Heart right ventricle (tissue), 16 donors: ENCODE results near the gene RNU2-63P. TPM values are rescaled to one million over a fixed set of nuclear protein-coding genes. Genes with fewer than 3 reads are reported as not detected.

Experiments used
- ATAC-seq, 8 donors: fragments of 200-7000 bp; cut with Tn5 transposase; one replicate each; pipeline ENCODE4 v1.9.1; 2020; ENCODE audit warnings: mild to moderate bottlenecking in 8 of 8, moderate library complexity in 8 of 8, moderate number of reproducible peaks in 1 of 8
- DNase-seq, 2 donors: peaks; one replicate each; pipeline ENCODE4 v3.0.0-alpha.2; 2020
- H3K27ac ChIP-seq, 10 donors: fragments of 200-600 bp; sonication (generic) in 2 of 10; one replicate each; pipeline versions ENCODE4 v1.5.0 to v1.8.0; 2020 to 2022; ENCODE audit warnings: mild to moderate bottlenecking in 3 of 10
- H3K27me3 ChIP-seq, 7 donors: fragments of 200-600 bp; one replicate each; pipeline ENCODE4 v1.8.0; 2021 to 2022; ENCODE audit warnings: mild to moderate bottlenecking in 2 of 7
- H3K36me3 ChIP-seq, 9 donors: fragments of 200-600 bp; sonication (generic) in 1 of 9; one replicate each; pipeline versions ENCODE4 v1.5.0 to v1.8.0; 2020 to 2022; ENCODE audit warnings: mild to moderate bottlenecking in 2 of 9
- H3K4me1 ChIP-seq, 9 donors: fragments of 200-600 bp; sonication (generic) in 1 of 9; one replicate each; pipeline versions ENCODE4 v1.5.0 to v1.8.0; 2020 to 2022; ENCODE audit warnings: mild to moderate bottlenecking in 4 of 9
- H3K4me3 ChIP-seq, 10 donors: fragments of 200-600 bp; sonication (generic) in 2 of 10; one replicate each; pipeline versions ENCODE4 v1.5.0 to v1.8.0; 2020 to 2022; ENCODE audit warnings: mild to moderate bottlenecking in 7 of 10, moderate library complexity in 2 of 10
- H3K9me3 ChIP-seq, 11 donors: fragments of 200-600 bp in 10 of 11; sonication (generic) in 2 of 11; one replicate each; pipeline versions ENCODE4 v1.5.0 to v1.8.0; 2013 to 2022; ENCODE audit warnings: mild to moderate bottlenecking in 2 of 11, control low read depth in 1 of 11, moderate library complexity in 1 of 11
- WGBS, 2 donors: extraction: QIAGEN DNeasy Blood & Tissue Kit; methylation state at CpG; one replicate each; pipeline ENCODE4 v1.1.7; 2013; ENCODE audit warnings: inconsistent platforms in 1 of 2; 5-methylcytosine and 5-hydroxymethylcytosine counted together
- intact Hi-C, 10 donors: fragments of 100-400 bp; cut with DNase I; formaldehyde crosslinking; loops; one replicate each; pipeline versions ENCODE4 v1.11.1 to v1.14.2; 2022
- polyA plus RNA-seq, 2 donors: library from polyadenylated mRNA; stranded (reverse); fragments of 200-250 nt; gene quantifications; one replicate each; pipeline ENCODE4 v1.2.3, GENCODE V29; 2013
- total RNA-seq, 10 donors: library from RNA; stranded (reverse); fragmentation: NEBNext Ultra II Directional in 3 of 10; extraction: Animal tissue kit (Norgen Biotek cat#: 25700) in 3 of 10; gene quantifications; one replicate each; pipeline versions ENCODE4 v1.2.1 to v1.2.4, GENCODE V29; 2021 to 2023
- TF ChIP-seq, protein P1 (sequence below), 9 donors: fragments of 200-600 bp; sonication (generic) in 2 of 9; IDR thresholded peaks; one replicate each; pipeline versions ENCODE4 v1.5.0 to v1.8.0; 2021 to 2022; ENCODE audit warnings: antibody characterized with exemption in 9 of 9, mild to moderate bottlenecking in 5 of 9, moderate library complexity in 1 of 9
- donor health status: Arrhythmogenic right ventricular cardiomyopathy.
- donor health status: ischemic (EF 13 %, LVEDD 7.1; RV severe dilation, severe dysfunction).
- donor health status: healthy with polysubstance abuse.
- donor health status: DM: no; HTN: yes; CAD: no.
- donor health status: DM: no; HTN: no; CAD: no.
- donor health status: ischemic (EF 25% LVEDD 6.9; RV normal size, moderate dysfunction).
- donor health status: ischemic (EF 25% LVEDD 5.7; RV mildly dilated, moderate dysfunction).
- donor health status: healthy.
- donor health status: DM: yes; HTN: yes; CAD: no.
- donor health status: Ischemic cardiomyopathy.
- donor health status: ischemic (EF 35%, LVEDD 5.7; RV mildly dilated, moderate dysfunction).
- donor health status: nonischemic (EF 11% LVEDD 7.7; RV severe dilation, severe dysfunction).
- donor health status: DM: yes; HTN: yes; CAD: no.
- donor health status: PGD.
- donor health status: ischemic (EF 29% LVEDD 5.4; RV normal size, mild dysfunction).
- donor health status: nonischemic (EF 23%, LVEDD 6.1; RV moderate dilation, normal function).

RNU2-63P gene
- total and polyA plus RNA-seq, 12 donors = 4.0 to 7.0 TPM; not detected in 10

DNA sequence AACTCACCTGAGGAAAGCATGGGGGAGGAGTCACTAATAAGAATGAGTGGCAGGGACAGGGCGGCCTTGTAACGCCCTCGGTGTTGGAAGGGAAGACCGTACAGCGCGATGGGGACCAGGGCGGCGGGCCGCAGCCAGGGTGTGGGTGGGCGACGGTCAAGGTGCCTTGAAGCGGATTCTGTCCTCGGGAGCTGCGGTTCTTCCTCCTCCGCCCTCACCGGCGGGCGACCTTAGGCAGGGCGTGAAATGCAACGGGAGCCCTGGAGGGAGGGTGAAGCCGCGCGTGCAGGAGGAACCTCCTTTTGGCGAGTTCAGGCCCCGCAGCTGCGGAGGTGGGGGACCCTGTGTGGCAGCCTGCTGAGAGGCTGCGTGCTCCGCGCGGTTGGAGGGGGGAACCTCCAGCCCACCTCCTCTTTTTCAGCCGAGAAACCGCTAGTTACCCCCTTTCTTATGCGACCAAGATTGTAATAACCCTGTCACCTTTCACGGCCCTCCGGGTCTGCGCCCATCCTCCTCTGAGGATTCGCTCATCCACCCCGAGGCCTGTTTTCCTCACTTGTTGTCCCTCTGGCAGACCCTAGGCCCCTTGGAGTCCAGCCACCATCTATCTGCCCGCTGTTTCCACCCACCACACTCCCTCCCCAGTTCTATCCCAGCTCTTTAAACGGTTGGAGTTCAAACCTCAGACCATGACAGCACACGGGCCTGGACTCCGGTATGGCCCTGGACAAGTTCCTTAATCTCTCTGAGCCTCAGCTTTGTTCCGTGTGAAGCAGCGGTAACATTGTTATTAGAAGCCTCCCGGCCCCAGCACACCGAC lies 823 bp upstream of the RNU2-63P start:
- TF ChIP-seq, protein P1, sequence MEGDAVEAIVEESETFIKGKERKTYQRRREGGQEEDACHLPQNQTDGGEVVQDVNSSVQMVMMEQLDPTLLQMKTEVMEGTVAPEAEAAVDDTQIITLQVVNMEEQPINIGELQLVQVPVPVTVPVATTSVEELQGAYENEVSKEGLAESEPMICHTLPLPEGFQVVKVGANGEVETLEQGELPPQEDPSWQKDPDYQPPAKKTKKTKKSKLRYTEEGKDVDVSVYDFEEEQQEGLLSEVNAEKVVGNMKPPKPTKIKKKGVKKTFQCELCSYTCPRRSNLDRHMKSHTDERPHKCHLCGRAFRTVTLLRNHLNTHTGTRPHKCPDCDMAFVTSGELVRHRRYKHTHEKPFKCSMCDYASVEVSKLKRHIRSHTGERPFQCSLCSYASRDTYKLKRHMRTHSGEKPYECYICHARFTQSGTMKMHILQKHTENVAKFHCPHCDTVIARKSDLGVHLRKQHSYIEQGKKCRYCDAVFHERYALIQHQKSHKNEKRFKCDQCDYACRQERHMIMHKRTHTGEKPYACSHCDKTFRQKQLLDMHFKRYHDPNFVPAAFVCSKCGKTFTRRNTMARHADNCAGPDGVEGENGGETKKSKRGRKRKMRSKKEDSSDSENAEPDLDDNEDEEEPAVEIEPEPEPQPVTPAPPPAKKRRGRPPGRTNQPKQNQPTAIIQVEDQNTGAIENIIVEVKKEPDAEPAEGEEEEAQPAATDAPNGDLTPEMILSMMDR (IDR thresholded peaks at IDR 0.05) = no peak
- Histone ChIP-seq H3K27ac (peak overlapping the region in 4 of 10 donors; percentile 51 to 92 (median 74)), H3K27me3 (no peaks in the 10 kb centered on the region), H3K4me3 (peak overlapping the region; percentile 12 to 86 (median 64)), H3K4me1 (peaks cover 0 to 13% (median 0%) of the 10 kb centered on the region in 9 donors), H3K36me3 (no peaks in the 10 kb centered on the region), H3K9me3 (no peaks in the 10 kb centered on the region)
- intact Hi-C loops = no loop called here
- peak in 1 of 2 donors; percentile 42 for DNase-seq
- peak; percentile 34 to 83 (median 73) for ATAC-seq
- 27% methylated on average over 45 to 46 of the region's 46 CpGs for WGBS, 2 donors

DNA sequence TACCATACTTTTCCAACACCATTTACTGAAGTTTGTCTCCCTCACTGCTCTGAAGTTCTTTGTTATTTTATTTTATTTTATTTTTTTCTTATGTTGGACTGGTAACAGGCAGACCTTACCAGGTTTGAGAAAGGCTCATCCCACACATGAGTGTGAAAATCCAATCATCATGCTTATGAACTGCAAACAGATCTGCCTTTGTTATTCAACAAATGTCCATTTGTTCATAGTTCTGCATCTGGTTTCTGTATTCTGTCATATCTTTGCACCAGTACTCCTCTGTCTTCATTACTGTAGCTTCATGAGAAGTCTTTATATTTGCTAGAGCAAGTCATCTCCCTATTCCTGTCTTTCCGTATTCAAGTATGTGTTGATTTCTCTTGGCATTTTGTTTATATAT lies 5.3 kb downstream of the RNU2-63P start:
- WGBS, 2 donors = 66 to 75% methylated on average over 1 of the region's 1 CpG
- Histone ChIP-seq H3K4me3 (no peak overlapping the region), H3K4me1 (no peaks in the 10 kb centered on the region), H3K36me3 (no peaks in the 10 kb centered on the region), H3K27ac (no peak overlapping the region), H3K27me3 (no peaks in the 10 kb centered on the region), H3K9me3 (no peaks in the 10 kb centered on the region)
- DNase-seq (no peak), ATAC-seq (no peak)
- TF ChIP-seq, protein P1 (IDR thresholded peaks at IDR 0.05) = no peak
- intact Hi-C loops = no loop called here

- ATAC-seq (no peak), DNase-seq (no peak)
- TF ChIP-seq, protein P1 (IDR thresholded peaks at IDR 0.05) = no peak
- Histone ChIP-seq H3K4me3 (no peak overlapping the region), H3K27ac (no peak overlapping the region), H3K27me3 (no peaks in the 10 kb centered on the region), H3K9me3 (no peaks in the 10 kb centered on the region), H3K4me1 (no peaks in the 10 kb centered on the region), H3K36me3 (no peaks in the 10 kb centered on the region)
- intact Hi-C loops = no loop called here
- WGBS, 2 donors = 92 to 97% methylated on average over 1 of the region's 1 CpG
These were observed 6.2 kb downstream of the RNU2-63P start for GRCh38 chr2:88010136-88010535.

- intact Hi-C loops = no loop called here
- WGBS, 2 donors = 82 to 90% methylated on average over 16 of the region's 16 CpGs
- Histone ChIP-seq H3K27ac (no peak overlapping the region), H3K4me1 (peaks cover 0 to 1% (median 0%) of the 10 kb centered on the region in 9 donors), H3K9me3 (no peaks in the 10 kb centered on the region), H3K4me3 (no peak overlapping the region), H3K36me3 (no peaks in the 10 kb centered on the region), H3K27me3 (peaks cover 0 to 9% (median 0%) of the 10 kb centered on the region in 7 donors)
- TF ChIP-seq, protein P1 (IDR thresholded peaks at IDR 0.05) = no peak
- ATAC-seq = no peak
- DNase-seq = no peak
These were observed 9.4 kb downstream of the RNU2-63P start for GRCh38 chr2:88006912-88007439.
